HL-60 (cell line): ENCODE measurements around the gene SLC22A4.

ENCODE experiments used
- DNase-seq, 2 experiments: peaks; one replicate each; pipeline ENCODE4 v3.0.0-alpha.2; 2010 to 2020; ENCODE audit warnings: low read depth in 1 of 2, low spot score in 1 of 2
- H3K27ac ChIP-seq: fragments of 250-450 bp; sonication (Bioruptor Pico); replicated peaks from 2 replicates; pipeline ENCODE4 v1.5.1; 2020; ENCODE audit warnings: mild to moderate bottlenecking, moderate library complexity
- H3K27me3 ChIP-seq: fragments of 250-450 bp; sonication (Bioruptor Pico); 2 replicates; pipeline ENCODE4 v1.5.1; 2021; ENCODE audit warnings: mild to moderate bottlenecking, moderate library complexity; ENCODE audit not compliant: insufficient read depth, poor library complexity, severe bottlenecking
- H3K4me3 ChIP-seq: replicated peaks from 2 replicates; pipeline ENCODE4 v1.5.1; 2011; ENCODE audit warnings: mild to moderate bottlenecking, control low read depth, low read length; ENCODE audit not compliant: insufficient read depth
- CTCF ChIP-seq: IDR thresholded peaks from one replicate; pipeline ENCODE4 v1.5.1; 2011; ENCODE audit warnings: low read length, control low read depth, inconsistent platforms; ENCODE audit not compliant: insufficient read depth
- GABPA ChIP-seq: IDR thresholded peaks from 2 replicates; pipeline ENCODE4 v1.6.1; 2012; ENCODE audit warnings: low read depth
- POLR2AphosphoS5 ChIP-seq: IDR thresholded peaks from 2 replicates; pipeline ENCODE4 v1.6.1; 2012; ENCODE audit warnings: low read depth
- REST ChIP-seq: IDR thresholded peaks from 2 replicates; pipeline ENCODE4 v1.6.1; 2012; ENCODE audit warnings: low read depth; ENCODE audit not compliant: insufficient replicate concordance
- SPI1 ChIP-seq: IDR thresholded peaks from 2 replicates; pipeline ENCODE4 v1.6.1; 2012; ENCODE audit warnings: low read depth, mild to moderate bottlenecking, borderline replicate concordance

The SLC22A4 gene

GRCh38 chr5:132277256-132277655 is 16.9 kb upstream of the SLC22A4 start:
- TF ChIP-seq CTCF (no peak), SPI1 (no peak), REST (no peak), POLR2AphosphoS5 (no peak), GABPA (no peak)
- Histone ChIP-seq H3K27me3 (no peaks in the 10 kb centered on the region), H3K27ac (no peak overlapping the region), H3K4me3 (no peak overlapping the region)
- no peak for DNase-seq

GRCh38 chr5:132277971-132278853 is 16.0 kb upstream of the SLC22A4 start:
- no peak for TF ChIP-seq CTCF
- TF ChIP-seq SPI1 = no peak
- TF ChIP-seq GABPA = no peak
- no peak for TF ChIP-seq POLR2AphosphoS5
- TF ChIP-seq REST = no peak
- H3K4me3 ChIP-seq = no peak overlapping the region
- H3K27me3 ChIP-seq = no peaks in the 10 kb centered on the region
- H3K27ac ChIP-seq = no peak overlapping the region
- no peak for DNase-seq

- H3K27me3 ChIP-seq = no peaks in the 10 kb centered on the region
- no peak overlapping the region for H3K27ac ChIP-seq
- no peak overlapping the region for H3K4me3 ChIP-seq
- TF ChIP-seq CTCF = no peak
- no peak for DNase-seq
Measured at GRCh38 chr5:132279801-132280200, 14.4 kb upstream of the SLC22A4 start.
